GM18511 (cell line): ENCODE data around the gene ARHGEF5.
"Not testable (repeated sequence)": the region's sequence is repeated elsewhere in the genome, so short reads cannot be mapped to it uniquely, and the experiment has no call there.

Experiments
- ATAC-seq: cut with Tn5 transposase; IDR thresholded peaks from one replicate; pipeline ENCODE4 v1.9.1; 2021; ENCODE audit warnings: mild to moderate bottlenecking, moderate library complexity; ENCODE audit not compliant: unreplicated experiment

ARHGEF5 gene

GRCh38 chr7:144355176-144355822 is at the start of gene ARHGEF5:
Gene ARHGEF5, plus strand, starts transcription at chr7:144355402. Its CDS starts 7,268 bp downstream, at chr7:144362670.
- peak; percentile 79 for ATAC-seq

GRCh38 chr7:144309702-144310101 is 45.5 kb upstream of the ARHGEF5 start:
- not testable (repeated sequence) for ATAC-seq

- not testable (repeated sequence) for ATAC-seq
Observed at GRCh38 chr7:144311218-144311617, 44.0 kb upstream of the ARHGEF5 start.

- not testable (repeated sequence) for ATAC-seq
Observed at GRCh38 chr7:144311872-144312469, 43.2 kb upstream of the ARHGEF5 start, which contains the start of gene OR2A1. Gene OR2A1, plus strand, starts transcription at chr7:144312419. Its CDS starts 5,706 bp downstream, at chr7:144318125.

- ATAC-seq: not testable (repeated sequence)
Observed at GRCh38 chr7:144317537-144317936, 37.7 kb upstream of the ARHGEF5 start.

GRCh38 chr7:144319547-144319946 is 35.7 kb upstream of the ARHGEF5 start:
- ATAC-seq: not testable (repeated sequence)

GRCh38 chr7:144321677-144322206 is 33.5 kb upstream of the ARHGEF5 start:
- not testable (repeated sequence) for ATAC-seq

GRCh38 chr7:144323359-144323758 is 31.8 kb upstream of the ARHGEF5 start:
- ATAC-seq: not testable (repeated sequence)

GRCh38 chr7:144325868-144326267 is 29.3 kb upstream of the ARHGEF5 start:
- ATAC-seq: not testable (repeated sequence)

GRCh38 chr7:144330044-144330443 is 25.2 kb upstream of the ARHGEF5 start:
- ATAC-seq: not testable (repeated sequence)

GRCh38 chr7:144331221-144331995 is 23.8 kb upstream of the ARHGEF5 start:
- ATAC-seq: peak; percentile 58

GRCh38 chr7:144331996-144332288 is 23.3 kb upstream of the ARHGEF5 start:
- ATAC-seq: peak; percentile 21

- peak; percentile 24 for ATAC-seq
Observed at GRCh38 chr7:144348625-144349024, 6.6 kb upstream of the ARHGEF5 start.

- ATAC-seq: not testable (repeated sequence)
Observed at GRCh38 chr7:144351667-144352066, 3.5 kb upstream of the ARHGEF5 start.

GRCh38 chr7:144356185-144356584 is 983 bp downstream of the ARHGEF5 start:
- not testable (repeated sequence) for ATAC-seq

- ATAC-seq: not testable (repeated sequence)
Observed at GRCh38 chr7:144356860-144357259, 1.7 kb downstream of the ARHGEF5 start.

- ATAC-seq: not testable (repeated sequence)
Observed at GRCh38 chr7:144362061-144362460, 6.9 kb downstream of the ARHGEF5 start.

- not testable (repeated sequence) for ATAC-seq
Observed at GRCh38 chr7:144365523-144365922, 10.3 kb downstream of the ARHGEF5 start.

- not testable (repeated sequence) for ATAC-seq
Observed at GRCh38 chr7:144367250-144367649, 12.0 kb downstream of the ARHGEF5 start.

- ATAC-seq: not testable (repeated sequence)
Observed at GRCh38 chr7:144369221-144369620, 14.0 kb downstream of the ARHGEF5 start.

GRCh38 chr7:144378651-144379050 is 23.4 kb downstream of the ARHGEF5 start:
- no peak for ATAC-seq
